HEK293 (cell line): ENCODE measurements around the gene RRAS.
A peak's percentile ranks its signal among the peaks of the same experiment; 100 is the strongest.

Source experiments
- HIC1 ChIP-seq: fragments of 450-650 bp; formaldehyde crosslinking; IDR thresholded peaks from 2 replicates; pipeline ENCODE4 v1.5.1; 2016; ENCODE audit warnings: missing biosample characterization, missing genetic modification characterization
- IKZF3 ChIP-seq: fragments of 450-650 bp; IDR thresholded peaks from 2 replicates; pipeline ENCODE4 v1.5.0; 2018; ENCODE audit warnings: missing biosample characterization, mild to moderate bottlenecking, missing genetic modification characterization, moderate library complexity
- INSM2 ChIP-seq: fragments of 450-650 bp; formaldehyde crosslinking; IDR thresholded peaks from 2 replicates; pipeline ENCODE4 v1.5.1; 2016; ENCODE audit warnings: missing biosample characterization, missing genetic modification characterization
- KLF17 ChIP-seq: fragments of 450-650 bp; formaldehyde crosslinking; IDR thresholded peaks from 2 replicates; pipeline ENCODE4 v1.5.1; 2016; ENCODE audit warnings: missing biosample characterization, missing genetic modification characterization
- KLF7 ChIP-seq: fragments of 450-650 bp; formaldehyde crosslinking; IDR thresholded peaks from 2 replicates; pipeline ENCODE4 v1.5.1; 2016; ENCODE audit warnings: missing biosample characterization, missing genetic modification characterization, borderline replicate concordance
- MZF1 ChIP-seq: fragments of 450-650 bp; formaldehyde crosslinking; IDR thresholded peaks from 2 replicates; pipeline ENCODE4 v1.5.1; 2017; ENCODE audit warnings: missing biosample characterization, missing genetic modification characterization, borderline replicate concordance
- REPIN1 ChIP-seq: fragments of 450-650 bp; formaldehyde crosslinking; IDR thresholded peaks from 2 replicates; pipeline ENCODE4 v1.5.1; 2017; ENCODE audit warnings: missing biosample characterization, missing genetic modification characterization, low read depth
- ZNF148 ChIP-seq: fragments of 450-650 bp; formaldehyde crosslinking; IDR thresholded peaks from 2 replicates; pipeline ENCODE4 v1.5.0; 2017; ENCODE audit warnings: missing biosample characterization, missing genetic modification characterization, borderline replicate concordance
- ZNF175 ChIP-seq: fragments of 450-650 bp; formaldehyde crosslinking; IDR thresholded peaks from 2 replicates; pipeline ENCODE4 v1.5.1; 2016; ENCODE audit warnings: missing biosample characterization, missing genetic modification characterization
- ZNF211 ChIP-seq: fragments of 450-650 bp; formaldehyde crosslinking; IDR thresholded peaks from 2 replicates; pipeline ENCODE4 v1.5.1; 2016; ENCODE audit warnings: low read depth, missing biosample characterization, missing genetic modification characterization
- ZNF24 ChIP-seq: fragments of 450-650 bp; formaldehyde crosslinking; IDR thresholded peaks from 2 replicates; pipeline ENCODE4 v1.5.1; 2016; ENCODE audit warnings: missing biosample characterization, missing genetic modification characterization
- ZNF37A ChIP-seq: fragments of 450-650 bp; IDR thresholded peaks from 2 replicates; pipeline ENCODE4 v1.5.1; 2018; ENCODE audit warnings: missing biosample characterization, missing genetic modification characterization
- ZNF423 ChIP-seq: fragments of 450-650 bp; formaldehyde crosslinking; IDR thresholded peaks from 2 replicates; pipeline ENCODE4 v1.5.1; 2016; ENCODE audit warnings: missing biosample characterization, missing genetic modification characterization
- ZNF426 ChIP-seq: fragments of 450-650 bp; formaldehyde crosslinking; IDR thresholded peaks from 2 replicates; pipeline ENCODE4 v1.5.1; 2017; ENCODE audit warnings: missing biosample characterization, missing genetic modification characterization, mild to moderate bottlenecking, inconsistent platforms, moderate library complexity
- ZNF473 ChIP-seq: fragments of 450-650 bp; formaldehyde crosslinking; IDR thresholded peaks from 2 replicates; pipeline ENCODE4 v1.5.1; 2017; ENCODE audit warnings: missing biosample characterization, missing genetic modification characterization
- ZNF488 ChIP-seq: fragments of 450-650 bp; formaldehyde crosslinking; IDR thresholded peaks from 2 replicates; pipeline ENCODE4 v1.5.1; 2016; ENCODE audit warnings: missing biosample characterization, missing genetic modification characterization
- ZNF621 ChIP-seq: fragments of 450-650 bp; formaldehyde crosslinking; IDR thresholded peaks from 2 replicates; pipeline ENCODE4 v1.5.1; 2017; ENCODE audit warnings: missing biosample characterization, missing genetic modification characterization
- ZNF629 ChIP-seq: fragments of 450-650 bp; formaldehyde crosslinking; IDR thresholded peaks from 2 replicates; pipeline ENCODE4 v1.5.1; 2017; ENCODE audit warnings: missing biosample characterization, missing genetic modification characterization
- ZNF704 ChIP-seq: fragments of 450-650 bp; formaldehyde crosslinking; IDR thresholded peaks from 2 replicates; pipeline ENCODE4 v1.5.1; 2016; ENCODE audit warnings: missing biosample characterization, missing genetic modification characterization
- TF ChIP-seq, protein P1 (sequence below): fragments of 450-650 bp; formaldehyde crosslinking; IDR thresholded peaks from 2 replicates; pipeline ENCODE4 v1.5.1; 2016; ENCODE audit warnings: missing biosample characterization, missing genetic modification characterization
- TF ChIP-seq, protein P2 (sequence below): fragments of 450-650 bp; formaldehyde crosslinking; IDR thresholded peaks from 2 replicates; pipeline ENCODE4 v1.5.1; 2016; ENCODE audit warnings: missing biosample characterization, missing genetic modification characterization
- TF ChIP-seq, protein P3 (sequence below): fragments of 450-650 bp; formaldehyde crosslinking; IDR thresholded peaks from 2 replicates; pipeline ENCODE4 v1.5.1; 2016; ENCODE audit warnings: missing biosample characterization, missing genetic modification characterization

Gene RRAS

GRCh38 chr19:49676136-49676783, 36.3 kb upstream of the RRAS start (continued):
- TF ChIP-seq, protein P1, sequence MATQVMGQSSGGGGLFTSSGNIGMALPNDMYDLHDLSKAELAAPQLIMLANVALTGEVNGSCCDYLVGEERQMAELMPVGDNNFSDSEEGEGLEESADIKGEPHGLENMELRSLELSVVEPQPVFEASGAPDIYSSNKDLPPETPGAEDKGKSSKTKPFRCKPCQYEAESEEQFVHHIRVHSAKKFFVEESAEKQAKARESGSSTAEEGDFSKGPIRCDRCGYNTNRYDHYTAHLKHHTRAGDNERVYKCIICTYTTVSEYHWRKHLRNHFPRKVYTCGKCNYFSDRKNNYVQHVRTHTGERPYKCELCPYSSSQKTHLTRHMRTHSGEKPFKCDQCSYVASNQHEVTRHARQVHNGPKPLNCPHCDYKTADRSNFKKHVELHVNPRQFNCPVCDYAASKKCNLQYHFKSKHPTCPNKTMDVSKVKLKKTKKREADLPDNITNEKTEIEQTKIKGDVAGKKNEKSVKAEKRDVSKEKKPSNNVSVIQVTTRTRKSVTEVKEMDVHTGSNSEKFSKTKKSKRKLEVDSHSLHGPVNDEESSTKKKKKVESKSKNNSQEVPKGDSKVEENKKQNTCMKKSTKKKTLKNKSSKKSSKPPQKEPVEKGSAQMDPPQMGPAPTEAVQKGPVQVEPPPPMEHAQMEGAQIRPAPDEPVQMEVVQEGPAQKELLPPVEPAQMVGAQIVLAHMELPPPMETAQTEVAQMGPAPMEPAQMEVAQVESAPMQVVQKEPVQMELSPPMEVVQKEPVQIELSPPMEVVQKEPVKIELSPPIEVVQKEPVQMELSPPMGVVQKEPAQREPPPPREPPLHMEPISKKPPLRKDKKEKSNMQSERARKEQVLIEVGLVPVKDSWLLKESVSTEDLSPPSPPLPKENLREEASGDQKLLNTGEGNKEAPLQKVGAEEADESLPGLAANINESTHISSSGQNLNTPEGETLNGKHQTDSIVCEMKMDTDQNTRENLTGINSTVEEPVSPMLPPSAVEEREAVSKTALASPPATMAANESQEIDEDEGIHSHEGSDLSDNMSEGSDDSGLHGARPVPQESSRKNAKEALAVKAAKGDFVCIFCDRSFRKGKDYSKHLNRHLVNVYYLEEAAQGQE (tag by site-specific recombination): 0 out of 2 replicates have a peak, but pooled peaks have one; percentile 21
- TF ChIP-seq REPIN1 (peak; percentile 60), ZNF24 (tag by site-specific recombination) (peak; percentile 71), INSM2 (tag by site-specific recombination) (no peak), MZF1 (tag by site-specific recombination) (no peak), ZNF148 (tag by site-specific recombination) (no peak), ZNF629 (tag by site-specific recombination) (peak; percentile 65), ZNF621 (no peak), ZNF426 (tag by site-specific recombination) (no peak), ZNF37A (tag by site-specific recombination) (no peak), IKZF3 (tag by site-specific recombination) (peak; percentile 78), ZNF423 (tag by site-specific recombination) (no peak), ZNF488 (tag by site-specific recombination) (no peak), KLF7 (tag by site-specific recombination) (no peak; the same call in 1 of the 2 replicates), HIC1 (no peak), ZNF175 (tag by site-specific recombination) (no peak), KLF17 (tag by site-specific recombination) (0 out of 2 replicates have a peak, but pooled peaks have one; percentile 33), ZNF704 (tag by site-specific recombination) (no peak), ZNF473 (tag by site-specific recombination) (no peak), ZNF211 (tag by site-specific recombination) (no peak)
- TF ChIP-seq, protein P2, sequence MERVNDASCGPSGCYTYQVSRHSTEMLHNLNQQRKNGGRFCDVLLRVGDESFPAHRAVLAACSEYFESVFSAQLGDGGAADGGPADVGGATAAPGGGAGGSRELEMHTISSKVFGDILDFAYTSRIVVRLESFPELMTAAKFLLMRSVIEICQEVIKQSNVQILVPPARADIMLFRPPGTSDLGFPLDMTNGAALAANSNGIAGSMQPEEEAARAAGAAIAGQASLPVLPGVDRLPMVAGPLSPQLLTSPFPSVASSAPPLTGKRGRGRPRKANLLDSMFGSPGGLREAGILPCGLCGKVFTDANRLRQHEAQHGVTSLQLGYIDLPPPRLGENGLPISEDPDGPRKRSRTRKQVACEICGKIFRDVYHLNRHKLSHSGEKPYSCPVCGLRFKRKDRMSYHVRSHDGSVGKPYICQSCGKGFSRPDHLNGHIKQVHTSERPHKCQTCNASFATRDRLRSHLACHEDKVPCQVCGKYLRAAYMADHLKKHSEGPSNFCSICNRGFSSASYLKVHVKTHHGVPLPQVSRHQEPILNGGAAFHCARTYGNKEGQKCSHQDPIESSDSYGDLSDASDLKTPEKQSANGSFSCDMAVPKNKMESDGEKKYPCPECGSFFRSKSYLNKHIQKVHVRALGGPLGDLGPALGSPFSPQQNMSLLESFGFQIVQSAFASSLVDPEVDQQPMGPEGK (tag by site-specific recombination): no peak
- TF ChIP-seq, protein P3, sequence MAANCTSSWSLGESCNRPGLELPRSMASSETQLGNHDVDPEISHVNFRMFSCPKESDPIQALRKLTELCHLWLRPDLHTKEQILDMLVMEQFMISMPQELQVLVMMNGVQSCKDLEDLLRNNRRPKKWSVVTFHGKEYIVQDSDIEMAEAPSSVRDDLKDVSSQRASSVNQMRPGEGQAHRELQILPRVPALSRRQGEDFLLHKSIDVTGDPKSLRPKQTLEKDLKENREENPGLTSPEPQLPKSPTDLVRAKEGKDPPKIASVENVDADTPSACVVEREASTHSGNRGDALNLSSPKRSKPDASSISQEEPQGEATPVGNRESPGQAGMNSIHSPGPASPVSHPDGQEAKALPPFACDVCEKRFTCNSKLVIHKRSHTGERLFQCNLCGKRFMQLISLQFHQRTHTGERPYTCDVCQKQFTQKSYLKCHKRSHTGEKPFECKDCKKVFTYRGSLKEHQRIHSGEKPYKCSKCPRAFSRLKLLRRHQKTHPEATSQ (tag by site-specific recombination): no peak
